ENCODE data around the gene DKK3. TPM values are rescaled to one million over a fixed set of nuclear protein-coding genes. Genes with fewer than 3 reads are reported as not detected.

The DKK3 gene
- total RNA-seq, 1 experiment from 2014 or later, result 14.6 TPM

- intact Hi-C loops (cut with micrococcal nuclease; ENCODE audit: unreplicated experiment), result no loop called here
- no peak overlapping the region for H3K4me3 Mint-ChIP-seq (ENCODE audit: low read depth, unreplicated experiment)
- H3K36me3 Mint-ChIP-seq (ENCODE audit: insufficient read depth, unreplicated experiment), result peaks cover 10% of the 10 kb centered on the region
- DNase-seq, result no peak
- CTCF ChIA-PET, result interaction anchor here (1.0 kb wide), 1 partner anchor 47 kb away, joined by 3 read pairs; no protein-coding TSS in a partner anchor
- no peaks in the 10 kb centered on the region for H3K4me1 Mint-ChIP-seq (ENCODE audit: low read depth, unreplicated experiment)
- BruUV-seq (replicated peaks), result no TSS peak
- TF ChIP-seq, protein P1, sequence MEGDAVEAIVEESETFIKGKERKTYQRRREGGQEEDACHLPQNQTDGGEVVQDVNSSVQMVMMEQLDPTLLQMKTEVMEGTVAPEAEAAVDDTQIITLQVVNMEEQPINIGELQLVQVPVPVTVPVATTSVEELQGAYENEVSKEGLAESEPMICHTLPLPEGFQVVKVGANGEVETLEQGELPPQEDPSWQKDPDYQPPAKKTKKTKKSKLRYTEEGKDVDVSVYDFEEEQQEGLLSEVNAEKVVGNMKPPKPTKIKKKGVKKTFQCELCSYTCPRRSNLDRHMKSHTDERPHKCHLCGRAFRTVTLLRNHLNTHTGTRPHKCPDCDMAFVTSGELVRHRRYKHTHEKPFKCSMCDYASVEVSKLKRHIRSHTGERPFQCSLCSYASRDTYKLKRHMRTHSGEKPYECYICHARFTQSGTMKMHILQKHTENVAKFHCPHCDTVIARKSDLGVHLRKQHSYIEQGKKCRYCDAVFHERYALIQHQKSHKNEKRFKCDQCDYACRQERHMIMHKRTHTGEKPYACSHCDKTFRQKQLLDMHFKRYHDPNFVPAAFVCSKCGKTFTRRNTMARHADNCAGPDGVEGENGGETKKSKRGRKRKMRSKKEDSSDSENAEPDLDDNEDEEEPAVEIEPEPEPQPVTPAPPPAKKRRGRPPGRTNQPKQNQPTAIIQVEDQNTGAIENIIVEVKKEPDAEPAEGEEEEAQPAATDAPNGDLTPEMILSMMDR (IDR thresholded peaks at IDR 0.05; ENCODE audit: unreplicated experiment), result no peak
- no peaks in the 10 kb centered on the region for H3K27me3 Mint-ChIP-seq (ENCODE audit: unreplicated experiment)
- H3K9me3 Mint-ChIP-seq (ENCODE audit: low read depth, unreplicated experiment), result no peaks in the 10 kb centered on the region
- H3K27ac Mint-ChIP-seq (ENCODE audit: unreplicated experiment), result no peak overlapping the region
Measured at GRCh38 chr11:11946878-11947277, 61.5 kb downstream of the DKK3 start.

DNA sequence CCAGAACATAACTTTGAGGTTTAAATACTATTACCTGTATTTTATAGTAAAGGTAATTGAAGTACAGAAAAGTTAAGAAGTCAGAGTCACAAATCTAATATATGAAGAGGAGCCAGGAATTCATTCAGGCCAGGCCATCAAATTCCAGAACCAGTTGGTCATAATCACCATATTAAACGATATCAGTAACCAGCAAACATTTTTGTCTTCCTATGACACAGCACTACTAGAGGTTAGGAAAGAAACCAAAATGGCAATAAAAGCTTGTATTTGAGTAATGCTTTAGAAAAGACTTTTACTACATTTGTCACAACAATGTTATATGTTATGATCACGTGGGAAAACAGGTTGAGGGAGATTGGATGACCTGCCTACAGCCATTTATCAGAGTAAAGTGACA is 62.2 kb downstream of the DKK3 start:
- Mint-ChIP-seq H3K27me3 (ENCODE audit: unreplicated experiment) (no peaks in the 10 kb centered on the region), H3K4me3 (ENCODE audit: low read depth, unreplicated experiment) (no peak overlapping the region), H3K27ac (ENCODE audit: unreplicated experiment) (no peak overlapping the region), H3K36me3 (ENCODE audit: insufficient read depth, unreplicated experiment) (peaks cover 9% of the 10 kb centered on the region), H3K4me1 (ENCODE audit: low read depth, unreplicated experiment) (no peaks in the 10 kb centered on the region), H3K9me3 (ENCODE audit: low read depth, unreplicated experiment) (no peaks in the 10 kb centered on the region)
- no peak for DNase-seq
- CTCF ChIA-PET, result no interaction called here
- intact Hi-C loops (cut with micrococcal nuclease; ENCODE audit: unreplicated experiment), result no loop called here
- BruUV-seq (replicated peaks), result no TSS peak
- TF ChIP-seq, protein P1 (IDR thresholded peaks at IDR 0.05; ENCODE audit: unreplicated experiment), result no peak

GRCh38 chr11:11944444-11944843 is 64.0 kb downstream of the DKK3 start:
- H3K27me3 Mint-ChIP-seq (ENCODE audit: unreplicated experiment), result no peaks in the 10 kb centered on the region
- BruUV-seq (replicated peaks), result no TSS peak
- TF ChIP-seq, protein P1 (IDR thresholded peaks at IDR 0.05; ENCODE audit: unreplicated experiment), result no peak
- CTCF ChIA-PET, result no interaction called here
- DNase-seq, result no peak
- intact Hi-C loops (cut with micrococcal nuclease; ENCODE audit: unreplicated experiment), result loop anchor here (5.0 kb wide), 1 partner anchor 37 kb away; no protein-coding TSS in a partner anchor
- peaks cover 14% of the 10 kb centered on the region for H3K36me3 Mint-ChIP-seq (ENCODE audit: insufficient read depth, unreplicated experiment)
- H3K4me1 Mint-ChIP-seq (ENCODE audit: low read depth, unreplicated experiment), result no peaks in the 10 kb centered on the region
- H3K27ac Mint-ChIP-seq (ENCODE audit: unreplicated experiment), result no peak overlapping the region
- no peak overlapping the region for H3K4me3 Mint-ChIP-seq (ENCODE audit: low read depth, unreplicated experiment)
- H3K9me3 Mint-ChIP-seq (ENCODE audit: low read depth, unreplicated experiment), result no peaks in the 10 kb centered on the region

DNA sequence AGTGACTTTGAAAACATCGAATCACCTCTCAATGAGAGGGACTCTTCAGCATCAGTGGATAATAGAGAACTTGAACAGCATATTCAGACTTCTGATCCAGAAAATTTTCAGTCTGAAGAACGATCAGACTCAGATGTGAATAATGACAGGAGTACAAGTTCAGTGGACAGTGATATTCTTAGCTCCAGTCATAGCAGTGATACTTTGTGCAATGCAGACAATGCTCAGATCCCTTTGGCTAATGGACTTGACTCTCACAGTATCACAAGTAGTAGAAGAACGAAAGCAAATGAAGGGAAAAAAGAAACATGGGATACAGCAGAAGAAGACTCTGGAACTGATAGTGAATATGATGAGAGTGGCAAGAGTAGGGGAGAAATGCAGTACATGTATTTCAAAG is 65.8 kb downstream of the DKK3 start:
- CTCF ChIA-PET, result no interaction called here
- Mint-ChIP-seq H3K4me3 (ENCODE audit: low read depth, unreplicated experiment) (no peak overlapping the region), H3K36me3 (ENCODE audit: insufficient read depth, unreplicated experiment) (peaks cover 19% of the 10 kb centered on the region), H3K9me3 (ENCODE audit: low read depth, unreplicated experiment) (no peaks in the 10 kb centered on the region), H3K27ac (ENCODE audit: unreplicated experiment) (no peak overlapping the region), H3K4me1 (ENCODE audit: low read depth, unreplicated experiment) (no peaks in the 10 kb centered on the region), H3K27me3 (ENCODE audit: unreplicated experiment) (no peaks in the 10 kb centered on the region)
- TSS peak; percentile 78 for BruUV-seq (replicated peaks)
- TF ChIP-seq, protein P1 (IDR thresholded peaks at IDR 0.05; ENCODE audit: unreplicated experiment), result no peak
- no peak for DNase-seq
- intact Hi-C loops (cut with micrococcal nuclease; ENCODE audit: unreplicated experiment), result loop anchor here (5.0 kb wide), 1 partner anchor 35 kb away; no protein-coding TSS in a partner anchor

All from Calu3 (cell line).